ENCODE data around the gene MGLL. TPM values are rescaled to one million over a fixed set of nuclear protein-coding genes. Genes with fewer than 3 reads are reported as not detected.

The MGLL gene
- total and polyA plus RNA-seq, 2 donors (not counting 1 experiment from before 2014, with no cell fraction given) = 1.7 to 6.9 TPM

GRCh38 chr3:127694467-127695215, 127.7 kb downstream of the MGLL start:
- CTCF ChIA-PET = interaction anchor here (0.8 to 2.3 kb wide), 12 partner anchors 10 to 266 kb away, joined by 3 to 11 read pairs (median 4); partner anchors contain the start of gene TPRA1
- 88% methylated on average over 14 of the region's 17 CpGs for WGBS (ENCODE audit: insufficient coverage)
- peaks cover 16 to 35% of the 10 kb centered on the region in 2 donors for H3K4me1 ChIP-seq (ENCODE audit: control insufficient read depth in 2 of 2, insufficient read depth in 2 of 2, low read length in 2 of 2)
- peaks cover 0 to 6% (median 1%) of the 10 kb centered on the region in 4 experiments for H3K27me3 ChIP-seq (replicated peaks in 1 of 4; ENCODE audit: control extremely low read depth in 1 of 4, control insufficient read depth in 3 of 4, insufficient read depth in 4 of 4, low read length in 3 of 4)
- no peak overlapping the region for H2AFZ ChIP-seq (ENCODE audit: insufficient read depth, low read depth, low read length, poor library complexity, severe bottlenecking)
- POLR2A ChIA-PET = no interaction called here
- ATAC-seq (ENCODE audit: low read depth) = peak; percentile 49
- DNase-seq = peak; percentile 43
- no peaks in the 10 kb centered on the region for H3K36me3 ChIP-seq (replicated peaks in 1 of 2; ENCODE audit: control extremely low read depth in 1 of 2, control insufficient read depth in 1 of 2, extremely low read depth in 1 of 2, insufficient read depth in 2 of 2, low read length in 1 of 2)
- no peaks in the 10 kb centered on the region for H3K27me3 Mint-ChIP-seq
- no peaks in the 10 kb centered on the region for H3K79me2 ChIP-seq (ENCODE audit: control insufficient read depth, insufficient read depth, low read length)
- H3K4me1 Mint-ChIP-seq = peaks cover 41% of the 10 kb centered on the region
- no peak overlapping the region for H3K4me2 ChIP-seq (replicated peaks; ENCODE audit: low read depth, low read length, poor library complexity, severe bottlenecking)
- no peak overlapping the region for H3K27ac ChIP-seq (ENCODE audit: low read length in 2 of 2)
- no peak for TF ChIP-seq EZH2 (IDR thresholded peaks at IDR 0.05; ENCODE audit: borderline replicate concordance, insufficient read depth, low read depth, low read length, poor library complexity, severe bottlenecking)
- TF ChIP-seq, protein P1, sequence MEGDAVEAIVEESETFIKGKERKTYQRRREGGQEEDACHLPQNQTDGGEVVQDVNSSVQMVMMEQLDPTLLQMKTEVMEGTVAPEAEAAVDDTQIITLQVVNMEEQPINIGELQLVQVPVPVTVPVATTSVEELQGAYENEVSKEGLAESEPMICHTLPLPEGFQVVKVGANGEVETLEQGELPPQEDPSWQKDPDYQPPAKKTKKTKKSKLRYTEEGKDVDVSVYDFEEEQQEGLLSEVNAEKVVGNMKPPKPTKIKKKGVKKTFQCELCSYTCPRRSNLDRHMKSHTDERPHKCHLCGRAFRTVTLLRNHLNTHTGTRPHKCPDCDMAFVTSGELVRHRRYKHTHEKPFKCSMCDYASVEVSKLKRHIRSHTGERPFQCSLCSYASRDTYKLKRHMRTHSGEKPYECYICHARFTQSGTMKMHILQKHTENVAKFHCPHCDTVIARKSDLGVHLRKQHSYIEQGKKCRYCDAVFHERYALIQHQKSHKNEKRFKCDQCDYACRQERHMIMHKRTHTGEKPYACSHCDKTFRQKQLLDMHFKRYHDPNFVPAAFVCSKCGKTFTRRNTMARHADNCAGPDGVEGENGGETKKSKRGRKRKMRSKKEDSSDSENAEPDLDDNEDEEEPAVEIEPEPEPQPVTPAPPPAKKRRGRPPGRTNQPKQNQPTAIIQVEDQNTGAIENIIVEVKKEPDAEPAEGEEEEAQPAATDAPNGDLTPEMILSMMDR (IDR thresholded peaks at IDR 0.05) = no peak
- peaks cover 0 to 11% (median 0%) of the 10 kb centered on the region in 3 donors for H3K9me3 ChIP-seq (ENCODE audit: control extremely low read depth in 1 of 3, control insufficient read depth in 2 of 3, insufficient read depth in 1 of 3, low read length in 2 of 3)
- H4K20me1 ChIP-seq (ENCODE audit: control insufficient read depth, insufficient read depth, low read length, poor library complexity, severe bottlenecking) = no peaks in the 10 kb centered on the region
- no peak overlapping the region for H3K4me3 ChIP-seq (ENCODE audit: control extremely low read depth in 1 of 5, extremely low read depth in 1 of 5, insufficient read depth in 1 of 5, low read depth in 2 of 5, low read length in 4 of 5)
- H3K4me3 Mint-ChIP-seq = no peak overlapping the region
- H3K9ac ChIP-seq (ENCODE audit: low read length) = no peak overlapping the region
- intact Hi-C loops (cut with micrococcal nuclease) = loop anchor here (5.0 to 10.0 kb wide), 3 partner anchors 60 to 1220 kb away; partner anchors contain the start of genes MGLL and ZXDC
- no peak overlapping the region for H3K27ac Mint-ChIP-seq
- no peaks in the 10 kb centered on the region for H3K9me3 Mint-ChIP-seq (ENCODE audit: insufficient read depth)

DNA sequence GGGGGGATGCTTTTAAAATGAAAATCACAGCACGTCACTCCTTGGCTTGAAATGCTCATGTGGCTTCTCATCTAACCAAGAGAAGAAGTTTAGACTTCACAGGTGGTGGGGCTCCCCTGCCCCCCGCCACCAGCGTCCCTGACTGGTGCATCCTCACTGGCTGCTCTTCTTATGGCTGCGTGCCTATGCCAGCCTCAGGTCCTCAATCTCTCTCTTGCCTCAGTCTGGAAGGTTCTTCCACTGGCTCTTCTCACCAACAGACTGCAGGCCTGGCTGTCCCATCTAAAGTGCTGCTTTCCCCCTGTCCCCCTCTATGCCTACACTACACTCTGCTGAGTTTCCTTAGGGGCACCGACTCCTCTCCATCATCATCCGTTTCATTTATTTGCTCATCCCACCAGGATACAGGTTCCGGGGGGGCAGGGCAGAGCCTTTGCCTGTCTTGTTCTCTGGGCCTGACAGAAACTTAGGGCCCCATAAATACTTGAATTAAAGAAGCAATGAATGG, 128.9 kb downstream of the MGLL start:
- Mint-ChIP-seq H3K27me3 (no peaks in the 10 kb centered on the region), H3K27ac (peak overlapping the region; percentile 7), H3K4me3 (no peak overlapping the region), H3K4me1 (peaks cover 39% of the 10 kb centered on the region), H3K9me3 (ENCODE audit: insufficient read depth) (no peaks in the 10 kb centered on the region)
- TF ChIP-seq EZH2 (IDR thresholded peaks at IDR 0.05; ENCODE audit: borderline replicate concordance, insufficient read depth, low read depth, low read length, poor library complexity, severe bottlenecking) = no peak
- TF ChIP-seq, protein P1 (IDR thresholded peaks at IDR 0.05) = no peak
- CTCF ChIA-PET = interaction anchor here (0.7 to 1.7 kb wide), 6 partner anchors 15 to 164 kb away, joined by 3 to 11 read pairs (median 4); partner anchors contain the start of gene TPRA1
- DNase-seq = no peak
- no peaks in the 10 kb centered on the region for H3K36me3 ChIP-seq (replicated peaks in 1 of 2; ENCODE audit: control extremely low read depth in 1 of 2, control insufficient read depth in 1 of 2, extremely low read depth in 1 of 2, insufficient read depth in 2 of 2, low read length in 1 of 2)
- peaks cover 16 to 35% of the 10 kb centered on the region in 2 donors for H3K4me1 ChIP-seq (ENCODE audit: control insufficient read depth in 2 of 2, insufficient read depth in 2 of 2, low read length in 2 of 2)
- no peak overlapping the region for H3K4me3 ChIP-seq (ENCODE audit: control extremely low read depth in 1 of 5, extremely low read depth in 1 of 5, insufficient read depth in 1 of 5, low read depth in 2 of 5, low read length in 4 of 5)
- peaks cover 0 to 6% (median 1%) of the 10 kb centered on the region in 4 experiments for H3K27me3 ChIP-seq (replicated peaks in 1 of 4; ENCODE audit: control extremely low read depth in 1 of 4, control insufficient read depth in 3 of 4, insufficient read depth in 4 of 4, low read length in 3 of 4)
- H3K4me2 ChIP-seq (replicated peaks; ENCODE audit: low read depth, low read length, poor library complexity, severe bottlenecking) = no peak overlapping the region
- POLR2A ChIA-PET = no interaction called here
- no peaks in the 10 kb centered on the region for H3K79me2 ChIP-seq (ENCODE audit: control insufficient read depth, insufficient read depth, low read length)
- H3K27ac ChIP-seq (ENCODE audit: low read length in 2 of 2) = no peak overlapping the region
- peaks cover 0 to 11% (median 0%) of the 10 kb centered on the region in 3 donors for H3K9me3 ChIP-seq (ENCODE audit: control extremely low read depth in 1 of 3, control insufficient read depth in 2 of 3, insufficient read depth in 1 of 3, low read length in 2 of 3)
- WGBS (ENCODE audit: insufficient coverage) = 90% methylated on average over 6 of the region's 7 CpGs
- H3K9ac ChIP-seq (ENCODE audit: low read length) = no peak overlapping the region
- no peak for ATAC-seq (ENCODE audit: low read depth)
- H4K20me1 ChIP-seq (ENCODE audit: control insufficient read depth, insufficient read depth, low read length, poor library complexity, severe bottlenecking) = no peaks in the 10 kb centered on the region
- no peak overlapping the region for H2AFZ ChIP-seq (ENCODE audit: insufficient read depth, low read depth, low read length, poor library complexity, severe bottlenecking)
- intact Hi-C loops (cut with micrococcal nuclease) = loop anchor here (10.0 kb wide), 2 partner anchors 61 to 1219 kb away; partner anchors contain the start of gene ZXDC
